DOHH2 (cell line): Measurements from ENCODE around the gene SYNGR2.

Experiments
- H3F3A ChIP-seq: fragments of 200-600 bp; sonication (generic), shearing (Covaris generic); 2 replicates; pipeline ENCODE4 v1.6.0; 2016; ENCODE audit warnings: antibody characterized with exemption, mild to moderate bottlenecking; ENCODE audit not compliant: control insufficient read depth, insufficient read depth
- H3K27ac ChIP-seq: fragments of 200-600 bp; sonication (generic); 2 replicates; pipeline ENCODE4 v1.5.1; 2014; ENCODE audit warnings: low read depth, mild to moderate bottlenecking, low read length, moderate library complexity
- H3K27me3 ChIP-seq: fragments of 200-600 bp; sonication (generic); 2 replicates; pipeline ENCODE4 v1.6.1; 2014; ENCODE audit warnings: mild to moderate bottlenecking, low read length, mixed read lengths; ENCODE audit not compliant: control insufficient read depth
- H3K36me3 ChIP-seq: fragments of 200-600 bp; sonication (generic); 2 replicates; pipeline ENCODE4 v1.6.1; 2014; ENCODE audit warnings: mild to moderate bottlenecking, low read length, moderate library complexity, mixed read lengths; ENCODE audit not compliant: control insufficient read depth
- H3K4me1 ChIP-seq: fragments of 200-600 bp; sonication (generic); 2 replicates; pipeline ENCODE4 v1.6.1; 2014; ENCODE audit warnings: mild to moderate bottlenecking, low read length, mixed read lengths; ENCODE audit not compliant: control insufficient read depth
- H3K4me2 ChIP-seq: fragments of 200-600 bp; sonication (generic); 2 replicates; pipeline ENCODE4 v1.6.0; 2014; ENCODE audit warnings: mild to moderate bottlenecking, low read length, moderate library complexity
- H3K4me3 ChIP-seq: fragments of 200-600 bp; sonication (generic); 2 replicates; pipeline ENCODE4 v1.5.1; 2014; ENCODE audit warnings: mild to moderate bottlenecking, low read length, mixed read lengths
- H3K79me2 ChIP-seq: fragments of 200-600 bp; sonication (generic); 2 replicates; pipeline ENCODE4 v1.6.1; 2014; ENCODE audit warnings: mild to moderate bottlenecking, low read length, mixed read lengths; ENCODE audit not compliant: control insufficient read depth
- H3K9me2 ChIP-seq: fragments of 200-600 bp; sonication (generic); replicated peaks from 2 replicates; pipeline ENCODE4 v1.6.1; 2014; ENCODE audit warnings: mild to moderate bottlenecking, low read length, mixed read lengths; ENCODE audit not compliant: control insufficient read depth
- H3K9me3 ChIP-seq: fragments of 200-600 bp; sonication (generic); 2 replicates; pipeline ENCODE4 v1.6.1; 2014; ENCODE audit warnings: antibody characterized with exemption, low read length, mixed read lengths; ENCODE audit not compliant: control insufficient read depth, insufficient read depth
- H4K20me1 ChIP-seq: fragments of 200-600 bp; sonication (generic); 2 replicates; pipeline ENCODE4 v1.6.0; 2014; ENCODE audit warnings: low read depth, mild to moderate bottlenecking, antibody characterized with exemption, low read length, moderate library complexity; ENCODE audit not compliant: control insufficient read depth, insufficient read depth
- CTCF ChIP-seq: fragments of 200-600 bp; sonication (generic); IDR thresholded peaks from one replicate; pipeline ENCODE4 v1.5.1; 2014; ENCODE audit warnings: antibody characterized with exemption, mild to moderate bottlenecking, low read depth, low read length; ENCODE audit not compliant: poor library complexity, severe bottlenecking
- EZH2phosphoT487 ChIP-seq: fragments of 200-600 bp; sonication (generic); IDR thresholded peaks from 2 replicates; pipeline ENCODE4 v1.6.1; 2017; ENCODE audit warnings: borderline replicate concordance, mild to moderate bottlenecking, antibody characterized with exemption, low read length, moderate library complexity, mixed read lengths

The SYNGR2 gene

GRCh38 chr17:78196716-78197115 lies 28.3 kb downstream of the SYNGR2 start:
- peaks cover 78% of the 10 kb centered on the region for H3K36me3 ChIP-seq
- peaks cover 43% of the 10 kb centered on the region for H3K4me1 ChIP-seq
- no peak overlapping the region for H3K4me3 ChIP-seq
- H3K27me3 ChIP-seq, result no peaks in the 10 kb centered on the region
- peaks cover 7% of the 10 kb centered on the region; the same call in 1 of the 2 replicates for H3F3A ChIP-seq
- peaks cover 88% of the 10 kb centered on the region for H3K79me2 ChIP-seq
- H3K9me3 ChIP-seq, result no peaks in the 10 kb centered on the region
- no peak for TF ChIP-seq CTCF
- TF ChIP-seq EZH2phosphoT487, result no peak
- H4K20me1 ChIP-seq, result peaks cover 9% of the 10 kb centered on the region; the same call in 1 of the 2 replicates
- H3K9me2 ChIP-seq, result no peaks in the 10 kb centered on the region
- H3K27ac ChIP-seq, result no peak overlapping the region
- H3K4me2 ChIP-seq, result no peak overlapping the region

GRCh38 chr17:78197147-78197832 lies 28.9 kb downstream of the SYNGR2 start:
- Histone ChIP-seq H3K27ac (no peak overlapping the region), H4K20me1 (peaks cover 9% of the 10 kb centered on the region; the same call in 1 of the 2 replicates), H3K36me3 (peaks cover 75% of the 10 kb centered on the region)

GRCh38 chr17:78200451-78200850 lies 32.1 kb downstream of the SYNGR2 start:
- Histone ChIP-seq H3K27me3 (no peaks in the 10 kb centered on the region), H3K9me2 (no peaks in the 10 kb centered on the region), H3K27ac (no peak overlapping the region), H4K20me1 (peaks cover 9% of the 10 kb centered on the region; the same call in 1 of the 2 replicates), H3K9me3 (no peaks in the 10 kb centered on the region), H3K4me2 (no peak overlapping the region), H3K79me2 (peaks cover 52% of the 10 kb centered on the region), H3F3A (peaks cover 7% of the 10 kb centered on the region), H3K36me3 (peaks cover 72% of the 10 kb centered on the region), H3K4me3 (no peak overlapping the region), H3K4me1 (peaks cover 17% of the 10 kb centered on the region)
- TF ChIP-seq CTCF (no peak), EZH2phosphoT487 (no peak)

More at GRCh38 chr17:78197147-78197832, 28.9 kb downstream of the SYNGR2 start:
- TF ChIP-seq EZH2phosphoT487 (no peak), CTCF (no peak)
- peaks cover 37% of the 10 kb centered on the region for H3K4me1 ChIP-seq
- H3K4me3 ChIP-seq, result no peak overlapping the region
- H3K27me3 ChIP-seq, result no peaks in the 10 kb centered on the region
- no peaks in the 10 kb centered on the region for H3K9me2 ChIP-seq
- H3K79me2 ChIP-seq, result peaks cover 82% of the 10 kb centered on the region
- H3K9me3 ChIP-seq, result no peaks in the 10 kb centered on the region
- H3K4me2 ChIP-seq, result no peak overlapping the region
- peaks cover 7% of the 10 kb centered on the region; the same call in 1 of the 2 replicates for H3F3A ChIP-seq
